Smooth muscle cell of the pulmonary artery (primary cell): ENCODE measurements around the gene MT1X. TPM values are rescaled to one million over a fixed set of nuclear protein-coding genes. Genes with fewer than 3 reads are reported as not detected.

Experiments
- total RNA-seq: library from RNA; depleted of rRNA; stranded (reverse); fragments of >200 nt; gene quantifications from 2 replicates; pipeline ENCODE4 v1.2.3, GENCODE V29; 2014

MT1X gene
- total RNA-seq: 16.5 and 18.4 TPM in 2 replicates

GRCh38 chr16:56681939-56682702 is at the start of gene MT1X:
MT1X (plus strand) TSS chr16:56682470; CDS start chr16:56682541, 71 bp downstream.

GRCh38 chr16:56637814-56638750 is 44.2 kb upstream of the MT1X start, which contains the start of gene MT1A:
MT1A (plus strand) TSS chr16:56638666; CDS start chr16:56638739, 73 bp downstream.

GRCh38 chr16:56651586-56651985 is 30.7 kb upstream of the MT1X start, which contains the start of gene MT1B:
MT1B (plus strand) TSS chr16:56651886; CDS start chr16:56651954, 68 bp downstream.

GRCh38 chr16:56657555-56658326 is 24.5 kb upstream of the MT1X start, which contains the start of gene MT1F:
MT1F (plus strand) TSS chr16:56657959; CDS start chr16:56658059, 100 bp downstream.

GRCh38 chr16:56667581-56668571 is 14.4 kb upstream of the MT1X start, which contains the start of gene MT1G:
MT1G (minus strand) TSS chr16:56668065; CDS start chr16:56667993, 72 bp downstream.

GRCh38 chr16:56669005-56669839 is 13.0 kb upstream of the MT1X start, which contains the start of gene MT1H:
MT1H (plus strand) TSS chr16:56669814; CDS start chr16:56669885, 71 bp downstream.

GRCh38 chr16:56729735-56730662 is 47.7 kb downstream of the MT1X start, which contains the start of gene NUP93:
NUP93 (plus strand) TSS chr16:56730129; CDS start chr16:56748248, 18,119 bp downstream.

Other genes with a start within 250 kb of the MT1X start
- gene NUDT21, start 231.1 kb upstream of the MT1X start, total RNA-seq: 59.6 and 129 TPM in 2 replicates
- gene OGFOD1, start 230.9 kb upstream of the MT1X start, total RNA-seq: 97.6 and 100.0 TPM in 2 replicates
- 46.3 and 47.3 TPM in 2 replicates for gene BBS2, start 162.4 kb upstream of the MT1X start, total RNA-seq
- not detected in 2 replicates for gene MT4, start 117.4 kb upstream of the MT1X start, total RNA-seq
- 0.59 TPM in 2 replicates for gene MT3, start 92.9 kb upstream of the MT1X start, total RNA-seq
- 92.7 and 183 TPM in 2 replicates for gene MT2A, start 73.9 kb upstream of the MT1X start, total RNA-seq
- gene MT1E, start 56.7 kb upstream of the MT1X start, total RNA-seq: 86.1 and 156 TPM in 2 replicates
- gene MT1M, start 49.8 kb upstream of the MT1X start, total RNA-seq: 1.5 TPM in 1 of 2 replicates, not detected in the other
- gene MT1A, start 43.8 kb upstream of the MT1X start, total RNA-seq: 1.1 TPM in 1 of 2 replicates, not detected in the other
- gene MT1B, start 30.6 kb upstream of the MT1X start, total RNA-seq: not detected in 2 replicates
- gene MT1F, start 24.5 kb upstream of the MT1X start, total RNA-seq: 2.0 TPM in 1 of 2 replicates, not detected in the other
- 1.3 TPM in 1 of 2 replicates, not detected in the other for gene MT1G, start 14.4 kb upstream of the MT1X start, total RNA-seq
- not detected in 2 replicates for gene MT1H, start 12.7 kb upstream of the MT1X start, total RNA-seq
- 45.2 and 55.7 TPM in 2 replicates for gene NUP93, start 47.7 kb downstream of the MT1X start, total RNA-seq
- not detected in 2 replicates for gene SLC12A3, start 182.7 kb downstream of the MT1X start, total RNA-seq
- gene HERPUD1, start 249.7 kb downstream of the MT1X start, total RNA-seq: 129 and 142 TPM in 2 replicates